Vagina (tissue), 2 donors: ENCODE data around the gene DGKG. TPM values are rescaled to one million over a fixed set of nuclear protein-coding genes. Genes with fewer than 3 reads are reported as not detected.

Source experiments
- DNase-seq, 2 donors: peaks; one replicate each; pipeline ENCODE4 v3.0.0-alpha.2; 2017; ENCODE audit errors: extremely low spot score in 2 of 2
- H3K27ac ChIP-seq: fragments of 200-600 bp; sonication (generic); one replicate; pipeline ENCODE4 v1.5.1; 2019
- H3K27me3 ChIP-seq: fragments of 200-600 bp; sonication (generic); one replicate; pipeline ENCODE4 v1.5.1; 2019
- H3K36me3 ChIP-seq, 2 donors: fragments of 200-600 bp; sonication (generic); one replicate each; pipeline ENCODE4 v1.5.1; 2017 to 2019
- H3K4me1 ChIP-seq: fragments of 200-600 bp; sonication (generic); one replicate; pipeline ENCODE4 v1.5.1; 2019
- H3K4me3 ChIP-seq, 2 donors: fragments of 200-600 bp; sonication (generic); 1 replicate in 1 of 2; 2 replicates in 1 of 2; pipeline ENCODE4 v1.5.1; 2016 to 2019
- H3K9me3 ChIP-seq: fragments of 200-600 bp; sonication (generic); one replicate; pipeline ENCODE4 v1.5.1; 2019
- POLR2A ChIP-seq, 2 donors: fragments of 450-650 bp; IDR thresholded peaks; one replicate each; pipeline ENCODE4 v1.6.1; 2017; ENCODE audit warnings: antibody characterized with exemption in 2 of 2, mild to moderate bottlenecking in 2 of 2, moderate library complexity in 2 of 2
- POLR2AphosphoS5 ChIP-seq, 2 donors: sonication (generic); formaldehyde crosslinking; IDR thresholded peaks; one replicate each; pipeline ENCODE4 v1.9.0; 2017; ENCODE audit warnings: antibody characterized with exemption in 2 of 2, mild to moderate bottlenecking in 2 of 2, low read depth in 1 of 2; ENCODE audit not compliant: insufficient read depth in 1 of 2
- intact Hi-C: fragments of 100-400 bp; cut with DNase I; formaldehyde crosslinking; loops from one replicate; pipeline ENCODE4 v1.15.1; 2023
- total RNA-seq: library from RNA; depleted of rRNA; stranded (reverse); fragments of >200 nt; gene quantifications from one replicate; pipeline ENCODE4 v1.2.3, GENCODE V29; 2016
- TF ChIP-seq, protein P1 (sequence below), 3 experiments: fragments of 450-650 bp in 2 of 3; fragments of 200-600 bp in 1 of 3; sonication (generic) in 1 of 3; IDR thresholded peaks; one replicate each; pipeline ENCODE4 v1.5.1; 2017 to 2019; ENCODE audit warnings: antibody characterized with exemption in 3 of 3, mild to moderate bottlenecking in 2 of 3, moderate library complexity in 2 of 3

The DGKG gene
- total RNA-seq, 1 donor from 2014 or later = 2.5 TPM

DNA sequence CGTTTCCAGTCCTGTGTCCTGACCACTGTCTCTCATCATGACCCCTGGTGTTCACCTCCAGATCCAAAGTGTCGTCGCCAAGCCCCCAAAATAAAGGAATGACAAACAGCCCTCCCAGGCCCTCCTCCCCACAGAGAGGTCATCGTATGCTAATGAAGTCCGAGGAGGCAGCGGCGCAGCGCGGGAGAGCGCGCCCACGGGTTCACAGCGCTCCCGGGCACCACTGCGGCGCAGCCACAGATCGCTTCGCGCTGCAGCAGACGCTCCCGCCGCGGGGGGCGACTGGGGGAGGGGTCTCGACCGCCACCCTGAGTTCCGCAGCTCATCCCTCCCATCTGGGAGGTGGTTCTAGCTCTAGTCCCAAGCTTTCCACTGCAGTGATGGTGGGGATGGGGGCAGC is 1.3 kb downstream of the DGKG start:
- intact Hi-C loops = loop anchor here (10.0 kb wide), 1 partner anchor 54 kb away; no protein-coding TSS in a partner anchor
- Histone ChIP-seq H3K27ac (peak overlapping the region; percentile 58), H3K27me3 (peaks cover 8% of the 10 kb centered on the region), H3K4me1 (peaks cover 9% of the 10 kb centered on the region), H3K4me3 (peak overlapping the region; percentile 40 to 43), H3K36me3 (no peaks in the 10 kb centered on the region), H3K9me3 (no peaks in the 10 kb centered on the region)
- DNase-seq = no peak
- TF ChIP-seq POLR2AphosphoS5 (IDR thresholded peaks at IDR 0.05; ENCODE audit: insufficient read depth in 1 of 2, low read depth in 1 of 2) (peak in 1 of 2 donors; percentile 51), POLR2A (IDR thresholded peaks at IDR 0.05) (no peak)
- TF ChIP-seq, protein P1, sequence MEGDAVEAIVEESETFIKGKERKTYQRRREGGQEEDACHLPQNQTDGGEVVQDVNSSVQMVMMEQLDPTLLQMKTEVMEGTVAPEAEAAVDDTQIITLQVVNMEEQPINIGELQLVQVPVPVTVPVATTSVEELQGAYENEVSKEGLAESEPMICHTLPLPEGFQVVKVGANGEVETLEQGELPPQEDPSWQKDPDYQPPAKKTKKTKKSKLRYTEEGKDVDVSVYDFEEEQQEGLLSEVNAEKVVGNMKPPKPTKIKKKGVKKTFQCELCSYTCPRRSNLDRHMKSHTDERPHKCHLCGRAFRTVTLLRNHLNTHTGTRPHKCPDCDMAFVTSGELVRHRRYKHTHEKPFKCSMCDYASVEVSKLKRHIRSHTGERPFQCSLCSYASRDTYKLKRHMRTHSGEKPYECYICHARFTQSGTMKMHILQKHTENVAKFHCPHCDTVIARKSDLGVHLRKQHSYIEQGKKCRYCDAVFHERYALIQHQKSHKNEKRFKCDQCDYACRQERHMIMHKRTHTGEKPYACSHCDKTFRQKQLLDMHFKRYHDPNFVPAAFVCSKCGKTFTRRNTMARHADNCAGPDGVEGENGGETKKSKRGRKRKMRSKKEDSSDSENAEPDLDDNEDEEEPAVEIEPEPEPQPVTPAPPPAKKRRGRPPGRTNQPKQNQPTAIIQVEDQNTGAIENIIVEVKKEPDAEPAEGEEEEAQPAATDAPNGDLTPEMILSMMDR (IDR thresholded peaks at IDR 0.05) = no peak

DNA sequence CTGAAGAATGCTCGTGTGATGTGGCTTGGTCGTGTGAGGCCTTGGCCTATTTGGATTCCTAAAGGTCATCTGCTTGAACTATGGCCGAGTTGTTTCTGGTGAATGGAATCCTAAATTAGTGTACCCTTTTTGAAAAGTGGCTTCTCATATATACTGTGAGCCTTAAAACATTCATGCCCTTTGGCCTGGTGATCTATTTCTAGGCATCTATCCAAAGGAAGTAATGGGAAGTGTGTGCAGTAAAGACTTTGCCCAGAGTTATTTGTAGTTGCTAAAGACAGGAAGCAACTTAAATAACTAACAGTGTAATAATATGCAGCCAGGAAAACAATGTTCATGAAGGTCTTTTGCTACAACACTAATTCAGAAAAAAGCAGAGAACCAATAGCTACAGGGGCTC is 3.0 kb downstream of the DGKG start:
- H3K4me3 ChIP-seq = no peak overlapping the region
- H3K9me3 ChIP-seq = no peaks in the 10 kb centered on the region
- intact Hi-C loops = no loop called here
- peaks cover 8% of the 10 kb centered on the region for H3K27me3 ChIP-seq
- no peak for DNase-seq
- peaks cover 9% of the 10 kb centered on the region for H3K4me1 ChIP-seq
- H3K27ac ChIP-seq = no peak overlapping the region
- no peak for TF ChIP-seq POLR2AphosphoS5 (IDR thresholded peaks at IDR 0.05; ENCODE audit: insufficient read depth in 1 of 2, low read depth in 1 of 2)
- TF ChIP-seq, protein P1 (IDR thresholded peaks at IDR 0.05) = no peak
- TF ChIP-seq POLR2A (IDR thresholded peaks at IDR 0.05) = no peak
- no peaks in the 10 kb centered on the region for H3K36me3 ChIP-seq

- H3K36me3 ChIP-seq = no peaks in the 10 kb centered on the region
- H3K27me3 ChIP-seq = no peaks in the 10 kb centered on the region
- H3K9me3 ChIP-seq = no peaks in the 10 kb centered on the region
- no peaks in the 10 kb centered on the region for H3K4me1 ChIP-seq
- H3K4me3 ChIP-seq = no peak overlapping the region
- no peak for DNase-seq
- intact Hi-C loops = no loop called here
- TF ChIP-seq, protein P1 (IDR thresholded peaks at IDR 0.05) = no peak
- TF ChIP-seq POLR2A (IDR thresholded peaks at IDR 0.05) (no peak), POLR2AphosphoS5 (IDR thresholded peaks at IDR 0.05; ENCODE audit: insufficient read depth in 1 of 2, low read depth in 1 of 2) (no peak)
- H3K27ac ChIP-seq = no peak overlapping the region
These were observed 5.9 kb downstream of the DGKG start for GRCh38 chr3:186356152-186356551.

GRCh38 chr3:186354100-186354499 is 7.9 kb downstream of the DGKG start:
- DNase-seq = no peak
- intact Hi-C loops = no loop called here
- Histone ChIP-seq H3K4me1 (no peaks in the 10 kb centered on the region), H3K9me3 (no peaks in the 10 kb centered on the region), H3K4me3 (no peak overlapping the region), H3K27me3 (no peaks in the 10 kb centered on the region), H3K27ac (no peak overlapping the region), H3K36me3 (no peaks in the 10 kb centered on the region)
- TF ChIP-seq, protein P1 (IDR thresholded peaks at IDR 0.05) = no peak
- TF ChIP-seq POLR2A (IDR thresholded peaks at IDR 0.05) (no peak), POLR2AphosphoS5 (IDR thresholded peaks at IDR 0.05; ENCODE audit: insufficient read depth in 1 of 2, low read depth in 1 of 2) (no peak)

DNA sequence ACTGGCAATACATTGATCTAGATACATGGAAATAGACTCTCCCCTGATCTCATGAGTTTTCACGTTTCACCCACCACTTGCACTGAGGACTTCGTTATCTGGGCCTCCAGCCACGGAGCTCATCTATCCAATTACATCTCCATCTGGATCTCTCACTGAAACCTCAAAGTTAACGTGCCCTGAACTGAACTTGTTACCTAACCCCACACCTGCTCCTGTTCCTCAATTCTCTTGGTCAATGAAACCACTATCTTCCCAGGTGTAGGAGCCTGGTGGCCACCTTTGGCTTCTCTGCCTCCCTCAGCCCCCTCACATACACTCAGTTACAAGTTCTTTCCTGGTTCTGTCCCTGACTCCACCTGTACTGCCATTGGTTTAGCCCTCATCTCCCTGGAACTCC is 9.7 kb downstream of the DGKG start:
- Histone ChIP-seq H3K4me1 (no peaks in the 10 kb centered on the region), H3K27ac (no peak overlapping the region), H3K4me3 (no peak overlapping the region), H3K9me3 (no peaks in the 10 kb centered on the region), H3K36me3 (no peaks in the 10 kb centered on the region), H3K27me3 (no peaks in the 10 kb centered on the region)
- DNase-seq = no peak
- TF ChIP-seq, protein P1 (IDR thresholded peaks at IDR 0.05) = no peak
- TF ChIP-seq POLR2AphosphoS5 (IDR thresholded peaks at IDR 0.05; ENCODE audit: insufficient read depth in 1 of 2, low read depth in 1 of 2) (no peak), POLR2A (IDR thresholded peaks at IDR 0.05) (no peak)
- intact Hi-C loops = no loop called here
